ENCODE measurements around the gene BHLHA15.

Gene BHLHA15

DNA sequence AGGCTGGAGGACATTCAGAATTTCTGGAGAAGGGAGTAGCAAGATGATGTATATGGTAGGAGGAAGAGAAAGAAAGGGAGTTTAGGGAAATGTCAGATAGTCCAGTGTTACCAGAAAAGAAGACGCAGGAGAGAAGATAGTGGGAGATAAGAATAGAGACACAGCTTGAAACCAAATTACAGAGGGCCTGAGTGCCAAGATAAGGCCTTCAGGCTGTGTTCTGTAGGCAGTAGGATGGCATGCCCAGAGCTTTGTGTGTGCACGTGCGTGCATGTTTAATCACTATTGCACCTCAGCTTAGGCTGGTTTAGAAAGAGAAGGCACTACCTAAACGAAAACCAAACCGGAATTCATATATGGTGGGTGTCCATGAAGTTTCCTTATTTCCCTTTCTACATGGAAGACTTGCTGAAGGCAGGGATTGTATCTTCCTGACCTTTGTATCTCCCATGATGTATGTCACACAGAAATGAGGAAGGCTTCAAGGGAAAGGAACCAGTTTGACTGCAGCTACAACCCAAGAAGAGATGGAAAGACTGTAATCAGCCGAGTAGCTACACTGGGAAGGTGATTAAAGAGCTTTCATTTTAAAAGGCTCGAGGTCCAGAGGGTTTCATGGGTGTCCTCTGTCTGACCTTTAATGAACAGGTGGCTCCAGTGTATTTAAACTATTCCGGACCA is 35.8 kb upstream of the BHLHA15 start:
- no peak for DNase-seq (ENCODE audit: low read depth)
- no peak overlapping the region for H3K4me3 ChIP-seq (ENCODE audit: low read length)
- TF ChIP-seq, protein P1, sequence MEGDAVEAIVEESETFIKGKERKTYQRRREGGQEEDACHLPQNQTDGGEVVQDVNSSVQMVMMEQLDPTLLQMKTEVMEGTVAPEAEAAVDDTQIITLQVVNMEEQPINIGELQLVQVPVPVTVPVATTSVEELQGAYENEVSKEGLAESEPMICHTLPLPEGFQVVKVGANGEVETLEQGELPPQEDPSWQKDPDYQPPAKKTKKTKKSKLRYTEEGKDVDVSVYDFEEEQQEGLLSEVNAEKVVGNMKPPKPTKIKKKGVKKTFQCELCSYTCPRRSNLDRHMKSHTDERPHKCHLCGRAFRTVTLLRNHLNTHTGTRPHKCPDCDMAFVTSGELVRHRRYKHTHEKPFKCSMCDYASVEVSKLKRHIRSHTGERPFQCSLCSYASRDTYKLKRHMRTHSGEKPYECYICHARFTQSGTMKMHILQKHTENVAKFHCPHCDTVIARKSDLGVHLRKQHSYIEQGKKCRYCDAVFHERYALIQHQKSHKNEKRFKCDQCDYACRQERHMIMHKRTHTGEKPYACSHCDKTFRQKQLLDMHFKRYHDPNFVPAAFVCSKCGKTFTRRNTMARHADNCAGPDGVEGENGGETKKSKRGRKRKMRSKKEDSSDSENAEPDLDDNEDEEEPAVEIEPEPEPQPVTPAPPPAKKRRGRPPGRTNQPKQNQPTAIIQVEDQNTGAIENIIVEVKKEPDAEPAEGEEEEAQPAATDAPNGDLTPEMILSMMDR (conservative IDR thresholded peaks at IDR 0.05; ENCODE audit: low read length): no peak

DNA sequence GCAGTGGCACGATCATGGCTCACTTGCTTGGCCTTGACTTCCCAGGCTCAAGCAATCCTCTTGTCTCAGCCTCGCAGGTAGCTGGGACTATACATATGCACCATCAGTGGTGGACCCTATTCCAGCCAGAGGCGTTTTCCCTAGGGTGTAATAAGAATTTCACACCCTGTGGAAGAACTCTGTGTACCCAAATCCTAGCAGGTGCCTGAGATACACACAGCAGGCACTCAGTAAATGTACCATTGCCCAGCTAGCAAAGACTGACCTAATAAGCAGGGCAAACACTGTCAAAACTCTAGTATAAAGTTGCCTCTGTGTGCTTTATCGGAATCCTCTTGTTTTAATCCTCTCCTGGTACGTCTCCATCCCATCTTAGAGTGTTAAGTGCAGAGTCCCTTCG is 33.7 kb upstream of the BHLHA15 start:
- DNase-seq (ENCODE audit: low read depth): no peak
- TF ChIP-seq, protein P1 (conservative IDR thresholded peaks at IDR 0.05; ENCODE audit: low read length): no peak
- no peak overlapping the region for H3K4me3 ChIP-seq (ENCODE audit: low read length)

DNA sequence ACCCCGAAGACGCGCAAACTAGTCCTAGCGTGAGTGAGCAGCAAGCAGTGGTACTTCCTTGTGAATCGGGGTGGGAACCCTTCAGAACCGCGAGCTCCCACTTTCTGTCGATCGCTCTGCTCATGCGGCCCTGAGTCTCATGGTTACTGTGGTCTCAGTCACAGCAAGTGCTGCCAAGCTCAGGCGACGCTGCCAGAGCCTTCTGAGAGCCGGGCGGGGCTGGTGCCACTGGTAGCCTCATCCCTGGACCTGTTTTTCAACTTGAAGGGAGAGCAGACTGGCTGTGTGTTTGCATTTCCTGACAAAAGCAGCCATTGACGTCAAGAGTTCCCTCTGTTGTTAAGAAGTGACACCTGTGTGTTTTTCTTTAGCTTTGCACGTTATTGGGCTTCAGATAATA is 32.9 kb upstream of the BHLHA15 start:
- H3K4me3 ChIP-seq (ENCODE audit: low read length): no peak overlapping the region
- DNase-seq (ENCODE audit: low read depth): no peak
- TF ChIP-seq, protein P1 (conservative IDR thresholded peaks at IDR 0.05; ENCODE audit: low read length): no peak

DNA sequence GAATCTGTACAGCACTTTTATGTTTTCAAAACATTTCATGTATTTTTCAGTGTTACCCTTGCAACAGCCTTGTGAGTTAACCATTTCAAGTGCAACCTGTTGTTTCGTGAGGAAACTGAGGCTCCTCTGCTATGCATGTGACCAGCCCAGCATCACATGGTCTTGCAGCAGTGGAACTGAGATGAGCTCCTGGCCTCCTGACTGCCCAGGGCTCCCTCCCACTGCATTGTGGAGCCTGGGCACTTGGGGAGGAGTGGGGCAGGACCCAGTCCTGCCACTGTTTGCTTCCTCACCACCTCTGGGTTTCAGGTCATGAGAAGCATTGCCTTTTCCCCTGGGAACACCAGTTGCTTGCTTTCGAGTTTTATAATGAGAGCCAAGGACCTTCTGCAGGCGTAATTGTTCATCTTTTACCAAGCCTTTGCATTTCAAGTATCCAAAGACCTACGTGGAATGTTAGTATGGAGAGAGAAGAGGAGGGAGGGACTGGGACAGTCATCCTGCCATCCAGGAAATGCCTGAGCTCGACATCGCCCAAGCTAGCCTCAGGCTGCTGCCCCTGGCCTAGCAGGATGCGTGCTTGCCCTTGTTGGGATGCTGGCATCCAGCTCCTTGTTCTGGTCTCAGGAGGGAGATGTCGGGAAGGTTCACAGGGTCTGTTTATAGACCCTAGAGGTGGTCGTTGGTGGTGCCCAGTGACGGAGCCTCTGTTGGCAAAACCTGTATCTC is 32.3 kb upstream of the BHLHA15 start:
- H3K4me3 ChIP-seq (ENCODE audit: low read length): no peak overlapping the region
- DNase-seq (ENCODE audit: low read depth): no peak
- TF ChIP-seq, protein P1 (conservative IDR thresholded peaks at IDR 0.05; ENCODE audit: low read length): no peak

DNA sequence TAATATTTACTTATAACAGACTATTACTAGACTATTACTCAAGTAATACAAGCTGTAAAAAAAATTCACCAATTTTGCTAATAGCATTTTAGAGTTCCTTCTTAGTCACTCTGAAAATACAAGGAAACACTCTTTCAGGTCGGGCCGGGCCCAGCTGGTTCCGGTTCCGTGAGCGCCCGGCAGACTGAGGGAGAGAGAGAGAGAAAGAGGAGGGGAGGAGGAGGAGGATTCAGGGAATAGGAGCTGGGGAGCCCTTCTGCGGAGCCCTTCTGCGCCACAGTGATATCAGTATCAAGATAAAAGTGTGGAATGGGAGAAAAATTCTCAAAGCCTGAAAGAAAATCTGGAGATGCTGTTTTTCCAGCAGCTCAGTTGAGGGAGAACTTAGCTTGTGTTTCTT is 30.5 kb upstream of the BHLHA15 start:
- TF ChIP-seq, protein P1 (conservative IDR thresholded peaks at IDR 0.05; ENCODE audit: low read length): no peak
- DNase-seq (ENCODE audit: low read depth): no peak
- no peak overlapping the region for H3K4me3 ChIP-seq (ENCODE audit: low read length)

DNA sequence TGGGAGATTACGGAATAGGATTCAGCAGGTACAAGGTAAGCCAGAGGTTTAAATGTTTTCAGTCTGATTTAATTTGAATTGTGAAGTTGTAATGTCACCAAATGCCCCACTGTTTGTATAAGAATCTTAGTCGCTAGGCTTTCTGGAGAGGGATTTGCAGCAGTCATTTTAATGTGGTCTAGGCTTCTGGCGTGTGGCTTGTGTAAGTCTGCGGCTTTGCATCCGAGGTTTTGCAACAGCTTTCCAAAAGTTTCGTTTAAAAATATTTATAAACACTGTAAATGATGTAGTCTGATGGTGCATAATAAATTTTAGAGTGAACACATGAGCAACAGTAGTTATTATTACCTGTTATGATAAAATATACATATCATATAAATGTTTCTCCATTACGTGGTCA is 26.1 kb upstream of the BHLHA15 start:
- no peak for DNase-seq (ENCODE audit: low read depth)
- TF ChIP-seq, protein P1 (conservative IDR thresholded peaks at IDR 0.05; ENCODE audit: low read length): no peak
- no peak overlapping the region for H3K4me3 ChIP-seq (ENCODE audit: low read length)

All from AG10803 (cell line).